OCI-LY3 (cell line): ENCODE data around the gene ARHGEF25.
"Not testable (repeated sequence)": the region's sequence is repeated elsewhere in the genome, so short reads cannot be mapped to it uniquely, and the experiment has no call there.

Experiments
- H2AFZ ChIP-seq: fragments of 200-600, 300-600 bp; shearing (Covaris generic); 2 replicates; pipeline ENCODE4 v1.6.0; 2014; ENCODE audit warnings: antibody characterized with exemption, low read depth, low read length
- H3K27ac ChIP-seq: fragments of 200-600, 300-600 bp; sonication (generic); 2 replicates; pipeline ENCODE4 v1.5.1; 2014; ENCODE audit warnings: mild to moderate bottlenecking, low read length, moderate library complexity, mixed read lengths
- H3K27me3 ChIP-seq: fragments of 200-600, 300-600 bp; sonication (generic); 2 replicates; pipeline ENCODE4 v1.6.1; 2014; ENCODE audit warnings: low read depth, low read length, mixed read lengths
- H3K36me3 ChIP-seq: fragments of 200-600, 300-600 bp; sonication (generic); replicated peaks from 2 replicates; pipeline ENCODE3; 2014; ENCODE audit warnings: low read depth, low read length, mixed read lengths
- H3K4me1 ChIP-seq: fragments of 300-600, 200-600 bp; sonication (generic); 2 replicates; pipeline ENCODE4 v1.6.1; 2014; ENCODE audit warnings: low read length, mixed read lengths
- H3K4me2 ChIP-seq: fragments of 200-600, 300-600 bp; sonication (generic); 2 replicates; pipeline ENCODE4 v1.6.1; 2014; ENCODE audit warnings: low read length, mixed read lengths
- H3K4me3 ChIP-seq: fragments of 300-600, 200-600 bp; sonication (generic); 2 replicates; pipeline ENCODE4 v1.5.1; 2014; ENCODE audit warnings: antibody characterized with exemption, mild to moderate bottlenecking, low read length, moderate library complexity
- H3K79me2 ChIP-seq: fragments of 300-600, 200-600 bp; shearing (Covaris generic); 2 replicates; pipeline ENCODE4 v1.6.1; 2014; ENCODE audit warnings: mild to moderate bottlenecking, low read length, mixed read lengths
- H3K9ac ChIP-seq: fragments of 300-600, 200-600 bp; shearing (Covaris generic); 2 replicates; pipeline ENCODE4 v1.6.0; 2014; ENCODE audit warnings: mild to moderate bottlenecking, low read length, moderate library complexity
- H3K9me3 ChIP-seq: fragments of 200-600, 300-600 bp; shearing (Covaris generic); 2 replicates; pipeline ENCODE4 v1.6.1; 2014; ENCODE audit warnings: low read length, mixed read lengths; ENCODE audit not compliant: insufficient read depth
- H4K20me1 ChIP-seq: fragments of 200-600, 300-600 bp; sonication (generic); 2 replicates; pipeline ENCODE4 v1.6.1; 2016; ENCODE audit warnings: low read length, mixed read lengths; ENCODE audit not compliant: insufficient read depth
- EZH2phosphoT487 ChIP-seq: fragments of 200-600 bp; shearing (Covaris generic); IDR thresholded peaks from 2 replicates; pipeline ENCODE4 v1.6.1; 2018; ENCODE audit warnings: antibody characterized with exemption, mixed run types, low read depth
- TF ChIP-seq, protein P1 (sequence below): fragments of 200-600, 300-600 bp; sonication (generic); IDR thresholded peaks from 2 replicates; pipeline ENCODE4 v1.5.1; 2014; ENCODE audit warnings: antibody characterized with exemption, low read length, low read depth

ARHGEF25 gene

DNA sequence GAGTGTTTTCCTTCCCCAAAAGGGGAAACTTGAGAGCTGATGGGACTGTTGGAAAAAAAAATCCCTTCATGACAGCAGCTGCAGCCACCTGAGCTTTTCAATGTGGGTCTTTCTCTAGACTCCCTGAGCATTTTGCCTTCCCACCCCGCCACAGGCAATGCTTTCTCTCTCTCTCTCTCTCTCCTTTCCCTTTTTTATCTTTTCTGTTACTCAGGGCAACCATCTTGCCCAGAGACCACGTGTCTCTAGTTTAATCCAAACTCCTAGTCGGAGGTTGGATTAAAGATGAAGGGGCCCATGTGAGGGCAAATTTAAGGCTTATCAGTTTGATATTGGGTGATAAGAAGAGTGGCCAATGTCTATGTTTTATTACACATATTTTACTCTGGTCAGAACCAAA, 47.7 kb downstream of the ARHGEF25 start:
- no peak overlapping the region for H3K9ac ChIP-seq
- no peak overlapping the region for H3K4me2 ChIP-seq
- no peaks in the 10 kb centered on the region for H3K79me2 ChIP-seq
- TF ChIP-seq, protein P1, sequence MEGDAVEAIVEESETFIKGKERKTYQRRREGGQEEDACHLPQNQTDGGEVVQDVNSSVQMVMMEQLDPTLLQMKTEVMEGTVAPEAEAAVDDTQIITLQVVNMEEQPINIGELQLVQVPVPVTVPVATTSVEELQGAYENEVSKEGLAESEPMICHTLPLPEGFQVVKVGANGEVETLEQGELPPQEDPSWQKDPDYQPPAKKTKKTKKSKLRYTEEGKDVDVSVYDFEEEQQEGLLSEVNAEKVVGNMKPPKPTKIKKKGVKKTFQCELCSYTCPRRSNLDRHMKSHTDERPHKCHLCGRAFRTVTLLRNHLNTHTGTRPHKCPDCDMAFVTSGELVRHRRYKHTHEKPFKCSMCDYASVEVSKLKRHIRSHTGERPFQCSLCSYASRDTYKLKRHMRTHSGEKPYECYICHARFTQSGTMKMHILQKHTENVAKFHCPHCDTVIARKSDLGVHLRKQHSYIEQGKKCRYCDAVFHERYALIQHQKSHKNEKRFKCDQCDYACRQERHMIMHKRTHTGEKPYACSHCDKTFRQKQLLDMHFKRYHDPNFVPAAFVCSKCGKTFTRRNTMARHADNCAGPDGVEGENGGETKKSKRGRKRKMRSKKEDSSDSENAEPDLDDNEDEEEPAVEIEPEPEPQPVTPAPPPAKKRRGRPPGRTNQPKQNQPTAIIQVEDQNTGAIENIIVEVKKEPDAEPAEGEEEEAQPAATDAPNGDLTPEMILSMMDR, result no peak
- TF ChIP-seq EZH2phosphoT487, result no peak
- no peak overlapping the region for H2AFZ ChIP-seq
- H3K27ac ChIP-seq, result no peak overlapping the region
- no peaks in the 10 kb centered on the region for H4K20me1 ChIP-seq
- H3K36me3 ChIP-seq, result no peaks in the 10 kb centered on the region
- H3K4me1 ChIP-seq, result no peaks in the 10 kb centered on the region
- peaks cover 16% of the 10 kb centered on the region for H3K9me3 ChIP-seq
- no peak overlapping the region for H3K4me3 ChIP-seq
- no peaks in the 10 kb centered on the region for H3K27me3 ChIP-seq

DNA sequence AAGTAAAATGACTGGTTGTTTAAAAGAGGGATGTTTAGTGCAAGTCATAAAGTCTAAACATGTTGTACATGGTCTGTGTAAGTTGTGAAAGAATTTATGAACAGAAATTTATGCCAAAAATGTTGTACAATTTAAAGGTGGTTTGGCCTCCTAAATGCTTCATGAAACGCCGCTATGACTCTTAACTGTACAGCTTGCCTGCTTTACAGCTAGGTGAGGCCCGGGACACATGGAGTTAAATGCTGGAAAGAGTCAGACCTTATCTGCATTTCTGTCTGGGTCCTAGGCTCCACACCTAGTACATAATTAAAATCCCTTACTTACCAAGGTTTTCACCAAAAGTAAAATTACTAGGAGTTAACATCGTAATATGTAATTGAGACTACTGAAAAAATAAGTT, 50.1 kb downstream of the ARHGEF25 start:
- Histone ChIP-seq H3K4me3 (no peak overlapping the region), H3K9ac (no peak overlapping the region), H3K27me3 (no peaks in the 10 kb centered on the region), H2AFZ (no peak overlapping the region), H3K4me1 (no peaks in the 10 kb centered on the region), H3K79me2 (no peaks in the 10 kb centered on the region), H3K27ac (no peak overlapping the region), H3K9me3 (peaks cover 14% of the 10 kb centered on the region), H4K20me1 (no peaks in the 10 kb centered on the region), H3K4me2 (no peak overlapping the region), H3K36me3 (no peaks in the 10 kb centered on the region)
- no peak for TF ChIP-seq EZH2phosphoT487
- TF ChIP-seq, protein P1, result no peak

DNA sequence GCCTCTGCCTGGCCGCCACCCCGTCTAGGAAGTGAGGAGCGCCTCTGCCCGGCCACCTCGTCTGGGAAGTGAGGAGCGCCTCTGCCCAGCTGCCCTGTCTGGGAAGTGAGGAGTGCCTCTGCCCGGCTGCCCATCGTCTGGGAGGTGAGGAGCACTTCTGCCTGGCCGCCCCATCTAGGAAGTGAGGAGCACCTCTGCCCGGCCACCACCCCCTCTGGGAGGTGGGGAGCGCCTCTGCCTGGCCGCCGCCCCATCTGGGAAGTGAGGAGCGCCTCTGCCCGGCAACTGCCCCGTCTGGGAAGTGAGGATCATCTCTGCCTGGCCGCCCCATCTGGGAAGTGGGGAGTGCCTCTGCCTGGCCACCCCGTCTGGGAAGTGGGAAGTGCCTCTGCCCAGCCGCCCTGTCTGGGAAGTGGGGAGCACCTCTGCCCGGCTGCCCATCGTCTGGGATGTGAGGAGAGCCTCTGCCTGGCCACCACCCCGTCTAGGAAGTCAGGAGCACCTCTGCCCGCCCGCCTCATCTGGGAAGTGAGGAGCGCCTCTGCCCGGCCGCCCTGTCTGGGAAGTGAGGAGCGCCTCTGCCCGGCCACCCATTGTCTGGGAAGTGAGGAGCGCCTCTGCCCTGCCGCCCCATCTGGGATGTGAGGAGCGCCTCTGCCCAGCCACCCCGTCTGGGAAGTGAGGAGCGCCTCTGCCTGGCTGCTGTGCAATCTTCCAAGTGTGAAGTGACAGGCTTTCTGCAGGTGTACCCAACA, 54.0 kb downstream of the ARHGEF25 start:
- H3K9me3 ChIP-seq, result peaks cover 14% of the 10 kb centered on the region

More for the DNA sequence above, 54.0 kb downstream of the ARHGEF25 start:
- not testable (repeated sequence) for H3K4me2 ChIP-seq, H3K4me3 ChIP-seq, H3K79me2 ChIP-seq, H3K36me3 ChIP-seq, H2AFZ ChIP-seq, H3K27ac ChIP-seq, H4K20me1 ChIP-seq, H3K4me1 ChIP-seq, H3K27me3 ChIP-seq, H3K9ac ChIP-seq
